IMR-90 (cell line): ENCODE results near the gene TCF12. TPM values are rescaled to one million over a fixed set of nuclear protein-coding genes. Genes with fewer than 3 reads are reported as not detected.

ENCODE experiments used
- CEBPB ChIP-seq: IDR thresholded peaks from 2 replicates; pipeline ENCODE4 v1.6.1; 2012; ENCODE audit warnings: low read depth, low read length, improper control_type of control experiment
- CTCF ChIP-seq: conservative IDR thresholded peaks from 2 replicates; pipeline ENCODE4 v1.5.1; 2012; ENCODE audit warnings: mild to moderate bottlenecking, low read depth, low read length, improper control_type of control experiment
- ELK1 ChIP-seq: fragments of 150-350 bp; IDR thresholded peaks from 2 replicates; pipeline ENCODE4 v1.6.1; 2016; ENCODE audit warnings: low read depth, mild to moderate bottlenecking, low read length, moderate library complexity, borderline replicate concordance
- NFE2L2 ChIP-seq: fragments of 150-350 bp; IDR thresholded peaks from 2 replicates; pipeline ENCODE4 v1.6.1; 2016; ENCODE audit warnings: low read depth, mild to moderate bottlenecking, low read length
- polyA plus RNA-seq, 3 experiments: library from polyadenylated mRNA; depleted of rRNA; stranded (reverse); fragments of >200 nt; gene quantifications; 2 replicates each; pipeline ENCODE4 v1.2.3, GENCODE V29; 2012; ENCODE audit warnings: low replicate concordance in 1 of 3
- total RNA-seq: library from RNA; depleted of rRNA; stranded (reverse); fragments of >200 nt; gene quantifications from 2 replicates; pipeline ENCODE4 v1.2.3, GENCODE V29; 2012

The TCF12 gene
- total and polyA plus RNA-seq, 2 of the 4 experiments (the other 2 are of a cell fraction) = 79.4 to 160 TPM

- TF ChIP-seq ELK1 (no peak), CTCF (peak; percentile 44), NFE2L2 (no peak), CEBPB (no peak)
These were observed at the start of gene TCF12 (continued) for GRCh38 chr15:56918046-56918938.
